Endodermal cell (in vitro differentiated cells): Measurements from ENCODE around the gene KRTAP13-4. TPM values are rescaled to one million over a fixed set of nuclear protein-coding genes. Genes with fewer than 3 reads are reported as not detected.

ENCODE experiments used
- DNase-seq: peaks from one replicate; pipeline ENCODE4 v3.0.0-alpha.2; 2017
- H3K27ac ChIP-seq: 2 replicates; pipeline ENCODE4 v1.5.1; 2013; ENCODE audit warnings: mild to moderate bottlenecking, low read depth, low read length, moderate library complexity
- H3K27me3 ChIP-seq: 2 replicates; pipeline ENCODE4 v1.6.1; 2013; ENCODE audit warnings: mild to moderate bottlenecking, low read length, moderate library complexity; ENCODE audit not compliant: insufficient read depth, control insufficient read depth, poor library complexity, severe bottlenecking
- H3K36me3 ChIP-seq: 2 replicates; pipeline ENCODE4 v1.7.0; 2013; ENCODE audit warnings: mild to moderate bottlenecking, low read length, moderate library complexity; ENCODE audit not compliant: control insufficient read depth, insufficient read depth
- H3K4me1 ChIP-seq: one replicate; pipeline ENCODE4 v1.7.0; 2013; ENCODE audit warnings: low read length; ENCODE audit not compliant: control insufficient read depth, insufficient read depth
- H3K4me3 ChIP-seq: 2 replicates; pipeline ENCODE4 v1.5.1; 2013; ENCODE audit warnings: mild to moderate bottlenecking, low read length, moderate library complexity
- H3K9ac ChIP-seq: 2 replicates; pipeline ENCODE4 v1.6.1; 2013; ENCODE audit warnings: mild to moderate bottlenecking, low read length, moderate library complexity; ENCODE audit not compliant: poor library complexity, severe bottlenecking; ENCODE audit errors: extremely low read depth
- H3K9me3 ChIP-seq: 2 replicates; pipeline ENCODE4 v1.6.1; 2013; ENCODE audit warnings: mild to moderate bottlenecking, low read length, moderate library complexity; ENCODE audit not compliant: control insufficient read depth
- H3K27ac Mint-ChIP-seq: 2 replicates; pipeline ENCODE4 v1.8.0; 2020; ENCODE audit warnings: mixed read lengths
- H3K27me3 Mint-ChIP-seq: 2 replicates; pipeline ENCODE4 v1.8.0; 2021; ENCODE audit warnings: mild to moderate bottlenecking, mixed read lengths; ENCODE audit not compliant: insufficient read depth
- H3K36me3 Mint-ChIP-seq: 2 replicates; pipeline ENCODE4 v1.8.0; 2020; ENCODE audit warnings: low read depth, mixed read lengths
- H3K4me1 Mint-ChIP-seq: 2 replicates; pipeline ENCODE4 v1.8.0; 2020; ENCODE audit warnings: mixed read lengths
- H3K4me3 Mint-ChIP-seq: 2 replicates; pipeline ENCODE4 v1.8.0; 2020; ENCODE audit warnings: mild to moderate bottlenecking, moderate library complexity, mixed read lengths
- H3K9me3 Mint-ChIP-seq: 2 replicates; pipeline ENCODE4 v1.8.0; 2020; ENCODE audit warnings: mild to moderate bottlenecking, mixed read lengths
- CTCF ChIP-seq: fragments of 200-600 bp; sonication (generic); conservative IDR thresholded peaks from 2 replicates; pipeline ENCODE4 v1.5.0; 2021; ENCODE audit warnings: antibody characterized with exemption, mild to moderate bottlenecking
- WGBS, 2 experiments: methylation state at CpG; one replicate each; pipeline versions ENCODE4 v1.1.5 to v1.1.7; 2013; ENCODE audit warnings: missing lambda C conversion rate in 2 of 2, mixed read lengths in 1 of 2; ENCODE audit not compliant: insufficient coverage in 1 of 2, insufficient read length in 1 of 2; 5-methylcytosine and 5-hydroxymethylcytosine counted together
- long read RNA-seq, 4 experiments: library from polyadenylated mRNA in 2 of 4; library from RNA in 1 of 4; library from capped mRNA in 1 of 4; stranded (forward) in 3 of 4; unstranded in 1 of 4; transcript quantifications; one replicate each; pipeline ENCODE4 v2.0.0, GENCODE V29; 2020 to 2021; ENCODE audit warnings: inconsistent platforms in 1 of 4
- polyA plus RNA-seq, 2 experiments: library from polyadenylated mRNA; stranded (reverse); fragments of 50-300 nt; gene quantifications; one replicate each; pipeline ENCODE4 v1.2.3, GENCODE V29; 2013
- total RNA-seq, 2 donors: library from RNA; stranded (reverse); fragmentation: NEBNext Ultra II Directional in 1 of 2; extraction: Animal tissue kit (Norgen Biotek cat#: 25700) in 1 of 2; gene quantifications; 2 replicates in 1 of 2; 3 replicates in 1 of 2; pipeline ENCODE4 v1.2.1, GENCODE V29; 2021

Gene KRTAP13-4
- not detected for total RNA-seq
- polyA plus RNA-seq (2013, experiment 1 of 2), result not detected
- not detected for polyA plus RNA-seq (2013, experiment 2 of 2)
- long read RNA-seq, experiment 1, result 0 reads
- long read RNA-seq, experiment 2, result 0 reads
- long read RNA-seq, experiment 3, result 0 reads
- long read RNA-seq, experiment 4, result 0 reads

DNA sequence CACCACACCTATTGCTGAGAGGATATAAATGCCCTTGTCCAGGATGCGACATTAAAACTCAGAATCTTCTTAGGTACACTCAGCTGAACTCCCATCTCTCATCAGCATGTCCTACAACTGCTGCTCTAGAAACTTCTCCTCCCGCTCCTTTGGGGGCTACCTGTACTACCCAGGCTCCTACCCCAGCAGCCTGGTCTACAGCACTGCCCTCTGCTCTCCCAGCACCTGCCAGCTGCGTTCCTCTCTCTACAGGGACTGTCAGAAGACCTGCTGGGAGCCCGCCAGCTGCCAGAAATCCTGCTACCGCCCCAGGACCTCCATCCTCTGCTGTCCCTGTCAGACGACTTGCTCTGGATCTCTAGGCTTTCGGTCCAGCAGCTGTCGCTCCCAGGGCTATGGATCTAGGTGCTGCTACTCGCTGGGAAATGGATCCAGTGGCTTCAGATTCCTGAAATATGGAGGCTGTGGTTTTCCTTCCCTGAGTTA lies at the start of gene KRTAP13-4:
KRTAP13-4 (plus strand) TSS at position 51 of the 486 bp plus-strand sequence; CDS start at position 107, 56 bp downstream.
- H3K36me3 ChIP-seq, result no peaks in the 10 kb centered on the region
- no peak within 1 kb of the TSS for H3K27ac Mint-ChIP-seq
- H3K9me3 Mint-ChIP-seq, result no peaks in the 10 kb centered on the region
- H3K4me3 ChIP-seq, result no peak within 1 kb of the TSS
- no peak for DNase-seq
- no peaks in the 10 kb centered on the region for H3K4me1 ChIP-seq
- WGBS, 2 experiments, result 87 to 89% methylated on average over 8 to 9 of the region's 9 CpGs
- no peak within 1 kb of the TSS for H3K27ac ChIP-seq
- H3K27me3 ChIP-seq, result no peaks in the 10 kb centered on the region
- H3K4me3 Mint-ChIP-seq, result no peak within 1 kb of the TSS
- no peak within 1 kb of the TSS for H3K9ac ChIP-seq
- peaks cover 3% of the 10 kb centered on the region for H3K4me1 Mint-ChIP-seq
- no peaks in the 10 kb centered on the region for H3K36me3 Mint-ChIP-seq
- TF ChIP-seq CTCF, result no peak
- no peaks in the 10 kb centered on the region for H3K27me3 Mint-ChIP-seq
- peaks cover 10% of the 10 kb centered on the region for H3K9me3 ChIP-seq

DNA sequence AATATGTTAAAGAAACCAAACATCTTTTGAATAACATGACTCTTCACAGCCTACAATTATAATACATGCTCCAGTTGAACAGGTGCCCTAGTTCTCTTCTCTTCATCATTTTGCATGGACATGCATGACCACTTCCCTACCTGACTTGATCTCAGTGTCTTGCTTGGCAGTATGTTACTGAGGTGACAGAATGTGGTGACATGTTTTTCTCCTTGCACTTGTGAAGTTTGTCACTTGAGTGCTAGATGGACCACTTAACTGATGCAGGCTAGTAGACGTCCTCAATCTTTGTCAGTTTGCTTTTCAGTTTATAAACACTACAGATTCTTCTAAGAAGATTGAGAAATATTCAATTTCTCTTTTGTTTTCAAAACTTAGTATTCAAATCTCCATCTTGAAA lies 47.8 kb upstream of the KRTAP13-4 start:
- Histone ChIP-seq H3K9me3 (no peaks in the 10 kb centered on the region), H3K4me3 (no peak overlapping the region), H3K36me3 (no peaks in the 10 kb centered on the region), H3K4me1 (no peaks in the 10 kb centered on the region), H3K27me3 (no peaks in the 10 kb centered on the region), H3K27ac (no peak overlapping the region), H3K9ac (no peak overlapping the region)
- Mint-ChIP-seq H3K4me3 (no peak overlapping the region), H3K9me3 (peaks cover 9% of the 10 kb centered on the region), H3K27ac (no peak overlapping the region), H3K36me3 (no peaks in the 10 kb centered on the region), H3K4me1 (no peaks in the 10 kb centered on the region), H3K27me3 (no peaks in the 10 kb centered on the region)
- DNase-seq, result no peak
- WGBS, 2 experiments, result 86% methylated on average over 1 of the region's 1 CpG; no CpG with 5 or more reads in 1 of the 2 experiments
- TF ChIP-seq CTCF, result no peak

DNA sequence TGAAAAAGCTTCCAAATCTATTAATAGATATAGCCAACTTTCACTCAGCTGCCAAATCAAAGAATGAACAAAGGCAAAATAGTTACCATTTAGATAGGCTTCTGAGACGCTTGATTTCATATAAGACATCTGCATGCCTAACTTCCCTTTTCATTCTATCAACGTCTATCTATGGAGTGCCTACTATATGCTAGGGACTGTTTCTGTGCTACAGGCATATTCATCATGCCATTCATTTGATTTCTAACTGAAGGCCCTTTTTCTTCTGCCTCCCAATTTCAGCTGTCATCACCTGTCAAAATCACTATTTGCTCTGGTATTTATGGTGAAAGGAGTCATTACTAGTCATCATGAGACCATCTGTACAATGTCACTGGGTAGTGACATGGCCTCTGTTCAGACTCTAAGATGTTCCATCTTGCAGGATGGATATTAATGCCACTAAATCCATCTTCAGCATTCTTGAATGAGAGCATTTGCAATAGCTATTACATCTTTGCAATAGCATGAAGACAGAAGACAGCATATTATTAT lies 38.5 kb upstream of the KRTAP13-4 start:
- H3K27ac ChIP-seq, result no peak overlapping the region
- H3K36me3 Mint-ChIP-seq, result no peaks in the 10 kb centered on the region
- no peaks in the 10 kb centered on the region for H3K27me3 ChIP-seq
- no peaks in the 10 kb centered on the region for H3K9me3 ChIP-seq
- H3K27me3 Mint-ChIP-seq, result no peaks in the 10 kb centered on the region
- no peak overlapping the region for H3K27ac Mint-ChIP-seq
- H3K4me1 ChIP-seq, result no peaks in the 10 kb centered on the region
- no peak overlapping the region for H3K4me3 Mint-ChIP-seq
- WGBS, 2 experiments, result 85 to 93% methylated on average over 2 of the region's 2 CpGs
- no peak overlapping the region for H3K4me3 ChIP-seq
- H3K9me3 Mint-ChIP-seq, result peaks cover 9% of the 10 kb centered on the region
- DNase-seq, result no peak
- TF ChIP-seq CTCF, result no peak
- H3K36me3 ChIP-seq, result no peaks in the 10 kb centered on the region
- no peaks in the 10 kb centered on the region for H3K4me1 Mint-ChIP-seq
- no peak overlapping the region for H3K9ac ChIP-seq
